Measurements from ENCODE around the gene RAPGEF5.

The RAPGEF5 gene

GRCh38 chr7:22202141-22202540, 154.8 kb downstream of the RAPGEF5 start:
- no peak overlapping the region for H3K9ac ChIP-seq (ENCODE audit: insufficient read length, low read depth)
- H3K9me3 ChIP-seq (ENCODE audit: insufficient read depth, low read length) = no peaks in the 10 kb centered on the region
- no peaks in the 10 kb centered on the region for H3K4me1 ChIP-seq (ENCODE audit: insufficient read depth, insufficient read length)
- no peak overlapping the region for H3K4me3 ChIP-seq (ENCODE audit: insufficient read length, low read depth)
- no peak for TF ChIP-seq YY1 (IDR thresholded peaks at IDR 0.05; ENCODE audit: insufficient read depth, insufficient read length)
- TF ChIP-seq SUZ12 (IDR thresholded peaks at IDR 0.05; ENCODE audit: extremely low read depth, insufficient read depth, insufficient read length) = no peak
- no peak for TF ChIP-seq ZNF274 (IDR thresholded peaks at IDR 0.05; ENCODE audit: low read depth, low read length)
- no peaks in the 10 kb centered on the region for H3K36me3 ChIP-seq (ENCODE audit: insufficient read depth, insufficient read length, low read length)
- no peak for DNase-seq (ENCODE audit: low read depth, low spot score)
- H3K27me3 ChIP-seq (ENCODE audit: insufficient read depth, insufficient read length) = no peaks in the 10 kb centered on the region

- H3K36me3 ChIP-seq (ENCODE audit: insufficient read depth, insufficient read length, low read length) = no peaks in the 10 kb centered on the region
- DNase-seq (ENCODE audit: low read depth, low spot score) = no peak
- no peaks in the 10 kb centered on the region for H3K9me3 ChIP-seq (ENCODE audit: insufficient read depth, low read length)
- no peak overlapping the region for H3K9ac ChIP-seq (ENCODE audit: insufficient read length, low read depth)
- H3K4me3 ChIP-seq (ENCODE audit: insufficient read length, low read depth) = no peak overlapping the region
- H3K27me3 ChIP-seq (ENCODE audit: insufficient read depth, insufficient read length) = no peaks in the 10 kb centered on the region
- H3K4me1 ChIP-seq (ENCODE audit: insufficient read depth, insufficient read length) = no peaks in the 10 kb centered on the region
- no peak for TF ChIP-seq ZNF274 (IDR thresholded peaks at IDR 0.05; ENCODE audit: low read depth, low read length)
- no peak for TF ChIP-seq YY1 (IDR thresholded peaks at IDR 0.05; ENCODE audit: insufficient read depth, insufficient read length)
- TF ChIP-seq SUZ12 (IDR thresholded peaks at IDR 0.05; ENCODE audit: extremely low read depth, insufficient read depth, insufficient read length) = no peak
Observed at GRCh38 chr7:22201186-22201880, 155.6 kb downstream of the RAPGEF5 start.

- no peak for DNase-seq (ENCODE audit: low read depth, low spot score)
- Histone ChIP-seq H3K4me3 (ENCODE audit: insufficient read length, low read depth) (no peak overlapping the region), H3K27me3 (ENCODE audit: insufficient read depth, insufficient read length) (no peaks in the 10 kb centered on the region), H3K36me3 (ENCODE audit: insufficient read depth, insufficient read length, low read length) (no peaks in the 10 kb centered on the region), H3K9ac (ENCODE audit: insufficient read length, low read depth) (no peak overlapping the region), H3K4me1 (ENCODE audit: insufficient read depth, insufficient read length) (no peaks in the 10 kb centered on the region), H3K9me3 (ENCODE audit: insufficient read depth, low read length) (no peaks in the 10 kb centered on the region)
- no peak for TF ChIP-seq ZNF274 (IDR thresholded peaks at IDR 0.05; ENCODE audit: low read depth, low read length)
- TF ChIP-seq SUZ12 (IDR thresholded peaks at IDR 0.05; ENCODE audit: extremely low read depth, insufficient read depth, insufficient read length) = no peak
- TF ChIP-seq YY1 (IDR thresholded peaks at IDR 0.05; ENCODE audit: insufficient read depth, insufficient read length) = no peak
Observed at GRCh38 chr7:22200777-22201176, 156.2 kb downstream of the RAPGEF5 start.

- DNase-seq (ENCODE audit: low read depth, low spot score) = no peak
- Histone ChIP-seq H3K9me3 (ENCODE audit: insufficient read depth, low read length) (no peaks in the 10 kb centered on the region), H3K27me3 (ENCODE audit: insufficient read depth, insufficient read length) (no peaks in the 10 kb centered on the region), H3K4me1 (ENCODE audit: insufficient read depth, insufficient read length) (no peaks in the 10 kb centered on the region), H3K9ac (ENCODE audit: insufficient read length, low read depth) (no peak overlapping the region), H3K36me3 (ENCODE audit: insufficient read depth, insufficient read length, low read length) (no peaks in the 10 kb centered on the region), H3K4me3 (ENCODE audit: insufficient read length, low read depth) (no peak overlapping the region)
- TF ChIP-seq SUZ12 (IDR thresholded peaks at IDR 0.05; ENCODE audit: extremely low read depth, insufficient read depth, insufficient read length) = no peak
- no peak for TF ChIP-seq ZNF274 (IDR thresholded peaks at IDR 0.05; ENCODE audit: low read depth, low read length)
- TF ChIP-seq YY1 (IDR thresholded peaks at IDR 0.05; ENCODE audit: insufficient read depth, insufficient read length) = no peak
Observed at GRCh38 chr7:22200238-22200637, 156.7 kb downstream of the RAPGEF5 start.

GRCh38 chr7:22197376-22197775, 159.6 kb downstream of the RAPGEF5 start:
- H3K4me1 ChIP-seq (ENCODE audit: insufficient read depth, insufficient read length) = no peaks in the 10 kb centered on the region
- no peak for DNase-seq (ENCODE audit: low read depth, low spot score)
- no peak overlapping the region for H3K4me3 ChIP-seq (ENCODE audit: insufficient read length, low read depth)
- no peak overlapping the region for H3K9ac ChIP-seq (ENCODE audit: insufficient read length, low read depth)
- no peaks in the 10 kb centered on the region for H3K36me3 ChIP-seq (ENCODE audit: insufficient read depth, insufficient read length, low read length)
- no peaks in the 10 kb centered on the region for H3K9me3 ChIP-seq (ENCODE audit: insufficient read depth, low read length)
- no peak for TF ChIP-seq YY1 (IDR thresholded peaks at IDR 0.05; ENCODE audit: insufficient read depth, insufficient read length)
- no peak for TF ChIP-seq ZNF274 (IDR thresholded peaks at IDR 0.05; ENCODE audit: low read depth, low read length)
- no peak for TF ChIP-seq SUZ12 (IDR thresholded peaks at IDR 0.05; ENCODE audit: extremely low read depth, insufficient read depth, insufficient read length)
- peaks cover 7% of the 10 kb centered on the region for H3K27me3 ChIP-seq (ENCODE audit: insufficient read depth, insufficient read length)

- no peaks in the 10 kb centered on the region for H3K36me3 ChIP-seq (ENCODE audit: insufficient read depth, insufficient read length, low read length)
- no peak overlapping the region for H3K9ac ChIP-seq (ENCODE audit: insufficient read length, low read depth)
- TF ChIP-seq SUZ12 (IDR thresholded peaks at IDR 0.05; ENCODE audit: extremely low read depth, insufficient read depth, insufficient read length) (no peak), ZNF274 (IDR thresholded peaks at IDR 0.05; ENCODE audit: low read depth, low read length) (no peak), YY1 (IDR thresholded peaks at IDR 0.05; ENCODE audit: insufficient read depth, insufficient read length) (no peak)
- H3K9me3 ChIP-seq (ENCODE audit: insufficient read depth, low read length) = no peaks in the 10 kb centered on the region
- peaks cover 1% of the 10 kb centered on the region for H3K4me1 ChIP-seq (ENCODE audit: insufficient read depth, insufficient read length)
- no peak for DNase-seq (ENCODE audit: low read depth, low spot score)
- peaks cover 7% of the 10 kb centered on the region for H3K27me3 ChIP-seq (ENCODE audit: insufficient read depth, insufficient read length)
- no peak overlapping the region for H3K4me3 ChIP-seq (ENCODE audit: insufficient read length, low read depth)
Observed at GRCh38 chr7:22196429-22196828, 160.5 kb downstream of the RAPGEF5 start.

- no peak overlapping the region for H3K9ac ChIP-seq (ENCODE audit: insufficient read length, low read depth)
- H3K4me3 ChIP-seq (ENCODE audit: insufficient read length, low read depth) = no peak overlapping the region
- DNase-seq (ENCODE audit: low read depth, low spot score) = no peak
- H3K36me3 ChIP-seq (ENCODE audit: insufficient read depth, insufficient read length, low read length) = no peaks in the 10 kb centered on the region
- H3K9me3 ChIP-seq (ENCODE audit: insufficient read depth, low read length) = no peaks in the 10 kb centered on the region
- H3K4me1 ChIP-seq (ENCODE audit: insufficient read depth, insufficient read length) = peaks cover 1% of the 10 kb centered on the region
- H3K27me3 ChIP-seq (ENCODE audit: insufficient read depth, insufficient read length) = peaks cover 7% of the 10 kb centered on the region
- TF ChIP-seq SUZ12 (IDR thresholded peaks at IDR 0.05; ENCODE audit: extremely low read depth, insufficient read depth, insufficient read length) (no peak), YY1 (IDR thresholded peaks at IDR 0.05; ENCODE audit: insufficient read depth, insufficient read length) (no peak), ZNF274 (IDR thresholded peaks at IDR 0.05; ENCODE audit: low read depth, low read length) (no peak)
Observed at GRCh38 chr7:22195397-22196172, 161.4 kb downstream of the RAPGEF5 start.

Data from NT2/D1 (cell line).